GM19099 (cell line): Measurements from ENCODE around the gene CTNND1.
A peak's percentile ranks its signal among the peaks of the same experiment; 100 is the strongest.

ENCODE experiments used
- POLR2A ChIP-seq: IDR thresholded peaks from 3 replicates; pipeline ENCODE4 v1.6.1; 2011; ENCODE audit warnings: low read depth; ENCODE audit not compliant: insufficient read length; ENCODE audit errors: extremely low read depth

The CTNND1 gene

GRCh38 chr11:57778318-57779037 lies 16.9 kb downstream of the CTNND1 start:
- TF ChIP-seq POLR2A: no peak

GRCh38 chr11:57779276-57779675 lies 17.7 kb downstream of the CTNND1 start:
- no peak for TF ChIP-seq POLR2A

GRCh38 chr11:57781529-57781943 lies 19.9 kb downstream of the CTNND1 start:
- TF ChIP-seq POLR2A: no peak

- TF ChIP-seq POLR2A: no peak
Measured at GRCh38 chr11:57785072-57785471, 23.5 kb downstream of the CTNND1 start.

GRCh38 chr11:57786436-57786835 lies 24.8 kb downstream of the CTNND1 start:
- TF ChIP-seq POLR2A: no peak

GRCh38 chr11:57787006-57787604 lies 25.5 kb downstream of the CTNND1 start:
- TF ChIP-seq POLR2A: no peak

- no peak for TF ChIP-seq POLR2A
Measured at GRCh38 chr11:57787920-57788702, 26.5 kb downstream of the CTNND1 start.

GRCh38 chr11:57788703-57789088 lies 27.1 kb downstream of the CTNND1 start:
- no peak for TF ChIP-seq POLR2A

GRCh38 chr11:57791321-57792059 lies 29.9 kb downstream of the CTNND1 start:
- TF ChIP-seq POLR2A: no peak

- peak; percentile 62 for TF ChIP-seq POLR2A
Measured at GRCh38 chr11:57792060-57792541, 30.5 kb downstream of the CTNND1 start.

- no peak for TF ChIP-seq POLR2A
Measured at GRCh38 chr11:57792870-57793269, 31.3 kb downstream of the CTNND1 start.

GRCh38 chr11:57793351-57794115 lies 31.9 kb downstream of the CTNND1 start:
- TF ChIP-seq POLR2A: no peak

GRCh38 chr11:57798905-57799559 lies 37.4 kb downstream of the CTNND1 start:
- no peak for TF ChIP-seq POLR2A
